ENCODE measurements around the gene SLC6A16. TPM values are rescaled to one million over a fixed set of nuclear protein-coding genes. Genes with fewer than 3 reads are reported as not detected.

Gene SLC6A16
- total and polyA plus RNA-seq, 2 of the 8 experiments (the other 6 are each of a cell fraction or from before 2014, with no cell fraction given) = 1.1 to 1.5 TPM

GRCh38 chr19:49364083-49364737 lies 39.2 kb upstream of the SLC6A16 start (continued):
- no peak for TF ChIP-seq CTCF (IDR thresholded peaks at IDR 0.05; ENCODE audit: control extremely low read depth in 1 of 3, insufficient read depth in 1 of 3, low read depth in 1 of 3, low read length in 3 of 3)
- TF ChIP-seq CEBPB (IDR thresholded peaks at IDR 0.05; ENCODE audit: low read depth, low read length) = 0 out of 2 replicates have a peak, but pooled peaks have one; percentile 14
- no peak for TF ChIP-seq EGR1 (IDR thresholded peaks at IDR 0.05; ENCODE audit: borderline replicate concordance, low read depth, low read length)
- no peak for TF ChIP-seq EP300 (IDR thresholded peaks at IDR 0.05; ENCODE audit: borderline replicate concordance in 1 of 2, low read depth in 2 of 2, low read length in 2 of 2)
- no peak for TF ChIP-seq TAF7 (optimal IDR thresholded peaks at IDR 0.05; ENCODE audit: borderline replicate concordance, low read depth, low read length)
- TF ChIP-seq TAF1 (IDR thresholded peaks at IDR 0.05; ENCODE audit: low read depth, low read length) = no peak
- TF ChIP-seq FOSL1 (IDR thresholded peaks at IDR 0.05; ENCODE audit: insufficient read depth, low read depth, low read length) = no peak
- TF ChIP-seq TBP (IDR thresholded peaks at IDR 0.05; ENCODE audit: low read depth, low read length) = no peak
- no peak for TF ChIP-seq E2F6 (IDR thresholded peaks at IDR 0.05)
- no peak for TF ChIP-seq ZNF274 (IDR thresholded peaks at IDR 0.05; ENCODE audit: borderline replicate concordance, extremely low read depth, low read length)
- no peak for TF ChIP-seq SAP30 (IDR thresholded peaks at IDR 0.05; ENCODE audit: insufficient read depth, insufficient replicate concordance, low read length)
- TF ChIP-seq HDAC2 (IDR thresholded peaks at IDR 0.05; ENCODE audit: borderline replicate concordance in 1 of 2, low read depth in 2 of 2, low read length in 2 of 2) = no peak
- TF ChIP-seq SIN3A (conservative IDR thresholded peaks at IDR 0.05 in 1 of 2, IDR thresholded peaks at IDR 0.05 in 1 of 2; ENCODE audit: low read depth in 1 of 2, low read length in 2 of 2) = no peak
- TF ChIP-seq ATF2 (IDR thresholded peaks at IDR 0.05; ENCODE audit: low read length) = no peak
- TF ChIP-seq MAFK (IDR thresholded peaks at IDR 0.05; ENCODE audit: low read depth, low read length) = no peak
- 0 out of 2 replicates have a peak, but pooled peaks have one; percentile 21 for TF ChIP-seq RBBP5 (IDR thresholded peaks at IDR 0.05; ENCODE audit: borderline replicate concordance, low read depth, low read length)
- no peak for TF ChIP-seq CHD2 (IDR thresholded peaks at IDR 0.05; ENCODE audit: low read length)

Data from H1 (cell line).